GM10248 (cell line): Measurements from ENCODE around the gene SLC25A25.

ENCODE experiments used
- CTCF ChIA-PET: fragments of 300-600 bp; sonication (Branson Sonifier 250); formaldehyde crosslinking; extraction: SDS; loops from one replicate; lab custom pipeline; 2021; ENCODE audit warnings: antibody characterized with exemption; lab: Yijun Ruan, JAX
- POLR2A ChIA-PET: fragments of 350-650 bp; sonication (Branson Sonifier 250); formaldehyde crosslinking; extraction: SDS; loops from one replicate; lab custom pipeline; 2020; ENCODE audit warnings: antibody characterized with exemption; lab: Yijun Ruan, JAX
- DNase-seq: peaks from one replicate; pipeline ENCODE4 v3.0.0; 2012; ENCODE audit errors: extremely low spot score
- CTCF ChIP-seq: IDR thresholded peaks from 2 replicates; pipeline ENCODE4 v1.5.1; 2012; ENCODE audit warnings: mild to moderate bottlenecking, low read depth; ENCODE audit errors: extremely low read depth, missing control alignments, control extremely low read depth

Gene SLC25A25

GRCh38 chr9:128124451-128124850 lies 56.4 kb downstream of the SLC25A25 start:
- no peak for DNase-seq
- ChIA-PET CTCF (interaction anchor here (0.7 to 7.4 kb wide), 23 partner anchors 9 to 296 kb away, joined by 3 to 110 read pairs (median 5); partner anchors contain the start of genes CERCAM, CIZ1 and SLC25A25), POLR2A (no interaction called here)
- no peak for TF ChIP-seq CTCF

GRCh38 chr9:128124873-128125579 lies 57.0 kb downstream of the SLC25A25 start:
- ChIA-PET POLR2A (no interaction called here), CTCF (interaction anchor here (0.7 to 7.4 kb wide), 26 partner anchors 10 to 296 kb away, joined by 3 to 110 read pairs (median 4); partner anchors contain the start of genes CERCAM, CIZ1 and SLC25A25)
- peak; percentile 83 for TF ChIP-seq CTCF
- DNase-seq = no peak

- ChIA-PET POLR2A (no interaction called here), CTCF (interaction anchor here (1.0 to 7.4 kb wide), 20 partner anchors 10 to 295 kb away, joined by 3 to 110 read pairs (median 4); partner anchors contain the start of genes CERCAM and CIZ1)
- no peak for DNase-seq
- no peak for TF ChIP-seq CTCF
Measured at GRCh38 chr9:128125580-128126354, 57.7 kb downstream of the SLC25A25 start.

DNA sequence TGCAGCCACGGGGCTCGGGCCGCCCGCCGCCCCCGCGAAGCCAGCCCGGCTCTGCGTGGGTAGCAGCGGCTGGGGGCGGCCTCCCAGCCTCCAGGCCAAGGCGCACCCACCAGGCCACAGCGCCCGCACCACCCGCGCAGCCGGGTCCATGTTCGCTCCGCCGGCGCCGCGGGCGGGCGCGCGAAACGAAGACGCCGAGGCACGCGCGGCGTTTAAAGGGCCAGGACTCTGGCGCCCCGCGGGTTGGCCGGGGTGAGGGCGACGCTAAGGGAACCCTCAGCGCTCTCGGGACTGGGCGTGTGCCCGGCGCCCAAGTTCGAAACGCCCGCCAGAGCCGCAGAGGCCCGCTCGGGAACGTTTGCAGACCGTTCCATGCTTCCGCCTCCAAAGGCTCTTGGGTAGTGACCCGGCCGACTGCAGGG lies 59.5 kb downstream of the SLC25A25 start, which contains the start of gene PTGES2:
Gene PTGES2 (minus strand): TSS at position 162 of the 422 bp plus-strand sequence. CDS start 12 bp downstream, at position 150.
- TF ChIP-seq CTCF = no peak
- CTCF ChIA-PET = interaction anchor here (0.8 to 7.4 kb wide), 6 partner anchors 12 to 93 kb away, joined by 3 to 110 read pairs (median 5); partner anchors contain the start of gene BBLN
- POLR2A ChIA-PET = interaction anchor here (1.5 kb wide), 1 partner anchor 61 kb away, joined by 4 read pairs; the partner anchor contains the start of gene NAIF1
- peak; percentile 78 for DNase-seq

GRCh38 chr9:128127990-128128835 lies 60.2 kb downstream of the SLC25A25 start:
- TF ChIP-seq CTCF = no peak
- CTCF ChIA-PET = interaction anchor here (0.8 to 7.4 kb wide), 10 partner anchors 9 to 94 kb away, joined by 3 to 110 read pairs (median 4); partner anchors contain the start of gene BBLN
- POLR2A ChIA-PET = interaction anchor here (0.7 to 1.5 kb wide), 2 partner anchors 32 to 61 kb away, joined by 3 to 4 read pairs; partner anchors contain the start of genes BBLN and NAIF1
- DNase-seq = peak; percentile 91
